HEK293 (cell line): ENCODE measurements around the gene OR10A6.

Experiments used
- CTCF ChIP-seq: fragments of 450-650 bp; formaldehyde crosslinking; IDR thresholded peaks from 2 replicates; pipeline ENCODE4 v1.5.1; 2016; ENCODE audit warnings: missing biosample characterization, missing genetic modification characterization
- MYNN ChIP-seq: fragments of 450-650 bp; formaldehyde crosslinking; IDR thresholded peaks from 2 replicates; pipeline ENCODE4 v1.5.1; 2016; ENCODE audit warnings: missing biosample characterization, missing genetic modification characterization, borderline replicate concordance
- ZBTB21 ChIP-seq: fragments of 450-650 bp; formaldehyde crosslinking; IDR thresholded peaks from 2 replicates; pipeline ENCODE4 v1.5.1; 2017; ENCODE audit warnings: missing biosample characterization, missing genetic modification characterization
- ZNF248 ChIP-seq: fragments of 450-650 bp; formaldehyde crosslinking; IDR thresholded peaks from 2 replicates; pipeline ENCODE4 v1.5.1; 2017; ENCODE audit warnings: missing biosample characterization, missing genetic modification characterization
- ZNF350 ChIP-seq: fragments of 450-650 bp; formaldehyde crosslinking; IDR thresholded peaks from 2 replicates; pipeline ENCODE4 v1.5.0; 2017; ENCODE audit warnings: missing biosample characterization, mild to moderate bottlenecking, missing genetic modification characterization
- ZNF596 ChIP-seq: fragments of 450-650 bp; IDR thresholded peaks from 2 replicates; pipeline ENCODE4 v1.5.0; 2018; ENCODE audit warnings: missing biosample characterization, mild to moderate bottlenecking, missing genetic modification characterization, moderate library complexity
- ZNF626 ChIP-seq: fragments of 450-650 bp; sonication (Bioruptor Pico); formaldehyde crosslinking; IDR thresholded peaks from 2 replicates; pipeline ENCODE4 v1.5.1; 2018; ENCODE audit warnings: missing biosample characterization, missing genetic modification characterization, inconsistent platforms
- TF ChIP-seq, protein P1 (sequence below): fragments of 450-650 bp; formaldehyde crosslinking; IDR thresholded peaks from 2 replicates; pipeline ENCODE4 v1.5.1; 2016; ENCODE audit warnings: missing biosample characterization, missing genetic modification characterization
- TF ChIP-seq, protein P2 (sequence below): sonication (generic); formaldehyde crosslinking; IDR thresholded peaks from 2 replicates; pipeline ENCODE4 v1.8.1; 2022; ENCODE audit warnings: mild to moderate bottlenecking, moderate library complexity, missing genetic modification reagents

- TF ChIP-seq, protein P1, sequence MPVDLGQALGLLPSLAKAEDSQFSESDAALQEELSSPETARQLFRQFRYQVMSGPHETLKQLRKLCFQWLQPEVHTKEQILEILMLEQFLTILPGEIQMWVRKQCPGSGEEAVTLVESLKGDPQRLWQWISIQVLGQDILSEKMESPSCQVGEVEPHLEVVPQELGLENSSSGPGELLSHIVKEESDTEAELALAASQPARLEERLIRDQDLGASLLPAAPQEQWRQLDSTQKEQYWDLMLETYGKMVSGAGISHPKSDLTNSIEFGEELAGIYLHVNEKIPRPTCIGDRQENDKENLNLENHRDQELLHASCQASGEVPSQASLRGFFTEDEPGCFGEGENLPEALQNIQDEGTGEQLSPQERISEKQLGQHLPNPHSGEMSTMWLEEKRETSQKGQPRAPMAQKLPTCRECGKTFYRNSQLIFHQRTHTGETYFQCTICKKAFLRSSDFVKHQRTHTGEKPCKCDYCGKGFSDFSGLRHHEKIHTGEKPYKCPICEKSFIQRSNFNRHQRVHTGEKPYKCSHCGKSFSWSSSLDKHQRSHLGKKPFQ, result no peak
- TF ChIP-seq CTCF (tag by site-specific recombination), result no peak
- no peak for TF ChIP-seq ZNF626 (tag by site-specific recombination)
- TF ChIP-seq ZNF248, result no peak
- TF ChIP-seq ZBTB21 (tag by site-specific recombination), result no peak
- no peak for TF ChIP-seq MYNN
- no peak for TF ChIP-seq ZNF350 (tag by site-specific recombination)
- no peak for TF ChIP-seq ZNF596 (tag by site-specific recombination)
- TF ChIP-seq, protein P2, sequence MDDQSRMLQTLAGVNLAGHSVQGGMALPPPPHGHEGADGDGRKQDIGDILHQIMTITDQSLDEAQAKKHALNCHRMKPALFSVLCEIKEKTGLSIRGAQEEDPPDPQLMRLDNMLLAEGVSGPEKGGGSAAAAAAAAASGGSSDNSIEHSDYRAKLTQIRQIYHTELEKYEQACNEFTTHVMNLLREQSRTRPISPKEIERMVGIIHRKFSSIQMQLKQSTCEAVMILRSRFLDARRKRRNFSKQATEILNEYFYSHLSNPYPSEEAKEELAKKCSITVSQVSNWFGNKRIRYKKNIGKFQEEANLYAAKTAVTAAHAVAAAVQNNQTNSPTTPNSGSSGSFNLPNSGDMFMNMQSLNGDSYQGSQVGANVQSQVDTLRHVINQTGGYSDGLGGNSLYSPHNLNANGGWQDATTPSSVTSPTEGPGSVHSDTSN, result no peak
Measured at GRCh38 chr11:7894251-7894650, 36.8 kb downstream of the OR10A6 start.
